ENCODE data around the gene NSUN2. TPM values are rescaled to one million over a fixed set of nuclear protein-coding genes. Genes with fewer than 3 reads are reported as not detected.

NSUN2 gene
- total and polyA plus RNA-seq, 2 experiments from 2014 or later: 65.4 to 112 TPM

DNA sequence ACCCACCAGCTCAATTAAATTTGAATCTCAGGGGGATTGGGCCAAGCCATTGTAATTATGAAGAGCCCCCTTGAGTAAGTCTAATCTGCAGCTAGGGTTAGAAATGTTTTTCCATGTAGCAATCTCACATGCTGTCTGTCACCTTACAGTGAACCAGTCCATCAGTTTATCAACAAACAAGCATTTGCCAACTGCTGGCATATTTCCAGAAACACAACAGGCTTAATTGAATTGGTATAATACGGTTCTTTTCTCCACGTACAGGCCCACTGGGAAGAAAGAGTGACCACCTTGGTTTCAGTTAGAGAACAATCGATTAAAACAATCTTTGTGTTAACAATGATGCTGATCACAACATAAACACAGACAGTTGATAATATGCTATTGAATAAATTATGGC, 67.4 kb downstream of the NSUN2 start:
- no peaks in the 10 kb centered on the region for H3K27me3 Mint-ChIP-seq (ENCODE audit: insufficient read depth, low read depth, poor library complexity)
- H3K4me1 ChIP-seq (ENCODE audit: insufficient read depth): no peaks in the 10 kb centered on the region

More for the DNA sequence above, 67.4 kb downstream of the NSUN2 start:
- no peak for DNase-seq (ENCODE audit: low spot score)
- Histone ChIP-seq H3K36me3 (ENCODE audit: insufficient read depth) (no peaks in the 10 kb centered on the region), H3K27ac (ENCODE audit: low read depth) (no peak overlapping the region), H2AFZ (no peak overlapping the region), H4K20me1 (replicated peaks; ENCODE audit: insufficient read depth) (no peaks in the 10 kb centered on the region), H3K79me2 (replicated peaks; ENCODE audit: insufficient read depth) (no peaks in the 10 kb centered on the region), H3F3A (replicated peaks; ENCODE audit: low read depth) (no peaks in the 10 kb centered on the region), H3K4me2 (no peak overlapping the region), H3K4me3 (no peak overlapping the region), H3K27me3 (ENCODE audit: insufficient read depth) (no peaks in the 10 kb centered on the region), H3K9me2 (ENCODE audit: insufficient read depth) (0 out of 2 replicates have a peak, but pooled peaks cover 3% of the 10 kb centered on the region)
- H3K9me3 Mint-ChIP-seq: peaks cover 3% of the 10 kb centered on the region; the same call in 1 of the 3 replicates
- no peak overlapping the region for H3K27ac Mint-ChIP-seq
- no peak for ATAC-seq
- H3K36me3 Mint-ChIP-seq (ENCODE audit: low read depth): no peaks in the 10 kb centered on the region
- TF ChIP-seq EZH2phosphoT487 (IDR thresholded peaks at IDR 0.05; ENCODE audit: unreplicated experiment) (no peak), NANOG (IDR thresholded peaks at IDR 0.05; ENCODE audit: borderline replicate concordance) (no peak), POLR2AphosphoS5 (IDR thresholded peaks at IDR 0.05; ENCODE audit: low read depth) (no peak), JUNB (IDR thresholded peaks at IDR 0.05; ENCODE audit: unreplicated experiment) (no peak), EZH2 (IDR thresholded peaks at IDR 0.05; ENCODE audit: low read depth, unreplicated experiment) (no peak), ZNF331 (CRISPR knock-in tag; IDR thresholded peaks at IDR 0.05; ENCODE audit: low read depth) (no peak), STAT1 (IDR thresholded peaks at IDR 0.05; ENCODE audit: unreplicated experiment) (no peak), ZNF114 (CRISPR knock-in tag; IDR thresholded peaks at IDR 0.05) (no peak)
- TF ChIP-seq, protein P1, sequence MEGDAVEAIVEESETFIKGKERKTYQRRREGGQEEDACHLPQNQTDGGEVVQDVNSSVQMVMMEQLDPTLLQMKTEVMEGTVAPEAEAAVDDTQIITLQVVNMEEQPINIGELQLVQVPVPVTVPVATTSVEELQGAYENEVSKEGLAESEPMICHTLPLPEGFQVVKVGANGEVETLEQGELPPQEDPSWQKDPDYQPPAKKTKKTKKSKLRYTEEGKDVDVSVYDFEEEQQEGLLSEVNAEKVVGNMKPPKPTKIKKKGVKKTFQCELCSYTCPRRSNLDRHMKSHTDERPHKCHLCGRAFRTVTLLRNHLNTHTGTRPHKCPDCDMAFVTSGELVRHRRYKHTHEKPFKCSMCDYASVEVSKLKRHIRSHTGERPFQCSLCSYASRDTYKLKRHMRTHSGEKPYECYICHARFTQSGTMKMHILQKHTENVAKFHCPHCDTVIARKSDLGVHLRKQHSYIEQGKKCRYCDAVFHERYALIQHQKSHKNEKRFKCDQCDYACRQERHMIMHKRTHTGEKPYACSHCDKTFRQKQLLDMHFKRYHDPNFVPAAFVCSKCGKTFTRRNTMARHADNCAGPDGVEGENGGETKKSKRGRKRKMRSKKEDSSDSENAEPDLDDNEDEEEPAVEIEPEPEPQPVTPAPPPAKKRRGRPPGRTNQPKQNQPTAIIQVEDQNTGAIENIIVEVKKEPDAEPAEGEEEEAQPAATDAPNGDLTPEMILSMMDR (conservative IDR thresholded peaks at IDR 0.05; ENCODE audit: low read depth in 2 of 2): no peak
- TF ChIP-seq, protein P2, sequence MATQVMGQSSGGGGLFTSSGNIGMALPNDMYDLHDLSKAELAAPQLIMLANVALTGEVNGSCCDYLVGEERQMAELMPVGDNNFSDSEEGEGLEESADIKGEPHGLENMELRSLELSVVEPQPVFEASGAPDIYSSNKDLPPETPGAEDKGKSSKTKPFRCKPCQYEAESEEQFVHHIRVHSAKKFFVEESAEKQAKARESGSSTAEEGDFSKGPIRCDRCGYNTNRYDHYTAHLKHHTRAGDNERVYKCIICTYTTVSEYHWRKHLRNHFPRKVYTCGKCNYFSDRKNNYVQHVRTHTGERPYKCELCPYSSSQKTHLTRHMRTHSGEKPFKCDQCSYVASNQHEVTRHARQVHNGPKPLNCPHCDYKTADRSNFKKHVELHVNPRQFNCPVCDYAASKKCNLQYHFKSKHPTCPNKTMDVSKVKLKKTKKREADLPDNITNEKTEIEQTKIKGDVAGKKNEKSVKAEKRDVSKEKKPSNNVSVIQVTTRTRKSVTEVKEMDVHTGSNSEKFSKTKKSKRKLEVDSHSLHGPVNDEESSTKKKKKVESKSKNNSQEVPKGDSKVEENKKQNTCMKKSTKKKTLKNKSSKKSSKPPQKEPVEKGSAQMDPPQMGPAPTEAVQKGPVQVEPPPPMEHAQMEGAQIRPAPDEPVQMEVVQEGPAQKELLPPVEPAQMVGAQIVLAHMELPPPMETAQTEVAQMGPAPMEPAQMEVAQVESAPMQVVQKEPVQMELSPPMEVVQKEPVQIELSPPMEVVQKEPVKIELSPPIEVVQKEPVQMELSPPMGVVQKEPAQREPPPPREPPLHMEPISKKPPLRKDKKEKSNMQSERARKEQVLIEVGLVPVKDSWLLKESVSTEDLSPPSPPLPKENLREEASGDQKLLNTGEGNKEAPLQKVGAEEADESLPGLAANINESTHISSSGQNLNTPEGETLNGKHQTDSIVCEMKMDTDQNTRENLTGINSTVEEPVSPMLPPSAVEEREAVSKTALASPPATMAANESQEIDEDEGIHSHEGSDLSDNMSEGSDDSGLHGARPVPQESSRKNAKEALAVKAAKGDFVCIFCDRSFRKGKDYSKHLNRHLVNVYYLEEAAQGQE (IDR thresholded peaks at IDR 0.05; ENCODE audit: unreplicated experiment): no peak
- H3K4me3 Mint-ChIP-seq: no peak overlapping the region
- H3K4me1 Mint-ChIP-seq: peaks cover 4% of the 10 kb centered on the region
